Aorta (tissue), 5 donors: ENCODE measurements around the gene ALPK1. TPM values are rescaled to one million over a fixed set of nuclear protein-coding genes. Genes with fewer than 3 reads are reported as not detected.
A peak's percentile ranks its signal among the peaks of the same experiment; 100 is the strongest.

Experiments used
- ATAC-seq: fragments of 200-7000 bp; cut with Tn5 transposase; one replicate; pipeline ENCODE4 v1.9.1; 2022; ENCODE audit warnings: moderate library complexity; ENCODE audit not compliant: low FRiP score
- DNase-seq, 2 donors: peaks; one replicate each; pipeline ENCODE4 v3.0.0-alpha.2; 2020
- H3K27ac ChIP-seq, 2 donors: one replicate each; pipeline ENCODE4 v1.5.1; 2013; ENCODE audit warnings: low read length in 2 of 2, mild to moderate bottlenecking in 2 of 2, moderate library complexity in 2 of 2, control low read depth in 1 of 2, inconsistent platforms in 1 of 2, low read depth in 1 of 2
- H3K27me3 ChIP-seq, 2 donors: one replicate each; pipeline ENCODE4 v1.6.1; 2013; ENCODE audit warnings: control low read depth in 1 of 2, low read length in 1 of 2, mild to moderate bottlenecking in 1 of 2, moderate library complexity in 1 of 2; ENCODE audit not compliant: insufficient read depth in 2 of 2, control insufficient read depth in 1 of 2
- H3K36me3 ChIP-seq, 2 donors: one replicate each; pipeline ENCODE4 v1.6.1; 2013; ENCODE audit warnings: control low read depth in 1 of 2, low read length in 1 of 2, mild to moderate bottlenecking in 1 of 2; ENCODE audit not compliant: insufficient read depth in 2 of 2, control insufficient read depth in 1 of 2
- H3K4me1 ChIP-seq, 2 donors: one replicate each; pipeline ENCODE4 v1.6.1; 2013; ENCODE audit warnings: low read length in 2 of 2, control low read depth in 1 of 2, mild to moderate bottlenecking in 1 of 2, moderate library complexity in 1 of 2; ENCODE audit not compliant: insufficient read depth in 2 of 2, control insufficient read depth in 1 of 2
- H3K4me3 ChIP-seq, 2 donors: one replicate each; pipeline ENCODE4 v1.5.1; 2013; ENCODE audit warnings: low read length in 2 of 2, control low read depth in 1 of 2, mild to moderate bottlenecking in 1 of 2
- H3K9me3 ChIP-seq: one replicate; pipeline ENCODE4 v1.6.1; 2013; ENCODE audit warnings: mild to moderate bottlenecking, low read length; ENCODE audit not compliant: control insufficient read depth
- WGBS, 2 donors: extraction: QIAGEN DNeasy Blood & Tissue Kit; methylation state at CpG; one replicate each; pipeline ENCODE4 v1.1.7; 2013; 5-methylcytosine and 5-hydroxymethylcytosine counted together
- intact Hi-C, 2 donors: fragments of 100-400 bp; cut with DNase I; formaldehyde crosslinking; loops; one replicate each; pipeline versions ENCODE4 v1.14.2 to v1.15.0; 2022
- polyA plus RNA-seq, 2 donors: library from polyadenylated mRNA; stranded (reverse); fragments of 200-250 nt; gene quantifications; one replicate each; pipeline ENCODE4 v1.2.3, GENCODE V29; 2013
- total RNA-seq, 2 donors: library from RNA; stranded (reverse); fragmentation: NEBNext Ultra II Directional; extraction: Animal tissue kit (Norgen Biotek cat#: 25700); gene quantifications; one replicate each; pipeline ENCODE4 v1.2.1, GENCODE V29; 2021
- donor health status: healthy with polysubstance abuse.
- donor health status: Bipolar disorder and iron deficiency.
- donor health status: DM: no; HTN: no; CAD: no.
- donor health status: DM: no; HTN: no; CAD: no.
- donor health status: DM: yes; HTN: yes; CAD: no.

Gene ALPK1
- total and polyA plus RNA-seq, 4 donors, result 6.6 to 52.7 (median 23.9) TPM

DNA sequence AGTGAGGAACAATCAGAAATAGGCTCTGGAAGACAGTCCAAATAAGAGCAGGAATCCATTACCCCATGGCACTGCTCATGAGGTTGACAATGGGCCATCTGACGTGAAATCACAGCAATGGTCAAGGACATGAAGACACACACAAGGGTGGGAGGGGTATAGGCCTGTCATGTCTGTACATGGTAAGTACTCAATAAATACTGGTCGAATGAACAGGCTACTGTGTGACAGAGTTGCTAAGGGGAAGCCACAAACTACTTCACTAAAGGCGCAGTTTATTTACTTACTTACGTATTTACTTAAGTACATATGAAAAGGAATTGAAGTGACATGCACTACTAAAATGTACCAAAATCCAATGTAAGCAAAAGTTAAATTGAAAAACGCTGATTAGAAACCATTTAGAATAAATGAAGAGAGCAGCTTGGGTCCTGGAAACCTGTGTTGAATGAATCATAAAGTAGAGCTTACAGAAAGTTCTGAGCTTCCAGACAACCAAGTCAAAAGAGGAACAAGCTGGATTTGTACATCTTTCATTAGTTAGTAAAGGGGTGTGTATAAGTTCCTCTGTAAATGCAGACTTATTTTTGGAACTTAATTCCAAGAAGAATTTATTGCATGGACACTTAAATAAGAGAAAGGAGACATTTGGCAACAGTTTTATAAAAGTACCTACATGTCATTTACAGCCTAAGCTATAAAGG lies 32.7 kb downstream of the ALPK1 start:
- no peaks in the 10 kb centered on the region for H3K9me3 ChIP-seq
- 90% methylated on average over 5 of the region's 5 CpGs for WGBS, 2 donors
- intact Hi-C loops, result loop anchor here (5.0 to 10.0 kb wide), 3 partner anchors 272 to 435 kb away; no protein-coding TSS in a partner anchor
- no peak for ATAC-seq
- H3K4me3 ChIP-seq, result no peak overlapping the region
- H3K27ac ChIP-seq, result no peak overlapping the region
- H3K36me3 ChIP-seq, result peaks cover 4 to 5% of the 10 kb centered on the region in 2 donors
- H3K27me3 ChIP-seq, result no peaks in the 10 kb centered on the region
- no peaks in the 10 kb centered on the region for H3K4me1 ChIP-seq
- DNase-seq, result no peak

DNA sequence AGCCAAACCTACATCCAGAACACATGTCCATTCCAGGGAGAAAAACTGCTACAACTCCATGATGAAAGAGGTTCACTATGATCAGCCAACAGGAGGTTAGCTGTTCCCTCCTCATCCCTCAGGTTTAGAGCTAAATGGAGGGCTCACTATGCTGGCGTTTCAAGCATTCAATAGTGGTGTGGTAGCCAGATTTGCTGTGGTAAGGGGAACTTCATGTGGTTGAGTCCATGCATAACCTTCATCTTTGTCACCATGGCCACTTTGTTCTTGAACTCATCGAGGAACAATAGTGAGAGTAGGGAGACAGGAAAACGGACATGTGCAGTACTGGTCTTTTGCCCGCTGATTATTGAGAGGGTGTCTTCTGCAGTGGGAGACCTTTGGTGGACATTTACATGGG lies 33.8 kb downstream of the ALPK1 start:
- no peak for DNase-seq
- 92 to 93% methylated on average over 4 of the region's 4 CpGs for WGBS, 2 donors
- ATAC-seq, result no peak

GRCh38 chr4:112332398-112332797 lies 35.2 kb downstream of the ALPK1 start:
- Histone ChIP-seq H3K4me1 (no peaks in the 10 kb centered on the region), H3K9me3 (no peaks in the 10 kb centered on the region), H3K27ac (no peak overlapping the region), H3K36me3 (peaks cover 0 to 2% of the 10 kb centered on the region in 2 donors), H3K4me3 (no peak overlapping the region), H3K27me3 (no peaks in the 10 kb centered on the region)
- DNase-seq (no peak), ATAC-seq (no peak)
- intact Hi-C loops, result no loop called here

More for the DNA sequence above, 33.8 kb downstream of the ALPK1 start:
- H3K27me3 ChIP-seq, result no peaks in the 10 kb centered on the region
- H3K36me3 ChIP-seq, result peaks cover 2 to 5% of the 10 kb centered on the region in 2 donors
- no peaks in the 10 kb centered on the region for H3K4me1 ChIP-seq
- no peaks in the 10 kb centered on the region for H3K9me3 ChIP-seq
- intact Hi-C loops, result no loop called here
- H3K4me3 ChIP-seq, result no peak overlapping the region
- no peak overlapping the region for H3K27ac ChIP-seq

DNA sequence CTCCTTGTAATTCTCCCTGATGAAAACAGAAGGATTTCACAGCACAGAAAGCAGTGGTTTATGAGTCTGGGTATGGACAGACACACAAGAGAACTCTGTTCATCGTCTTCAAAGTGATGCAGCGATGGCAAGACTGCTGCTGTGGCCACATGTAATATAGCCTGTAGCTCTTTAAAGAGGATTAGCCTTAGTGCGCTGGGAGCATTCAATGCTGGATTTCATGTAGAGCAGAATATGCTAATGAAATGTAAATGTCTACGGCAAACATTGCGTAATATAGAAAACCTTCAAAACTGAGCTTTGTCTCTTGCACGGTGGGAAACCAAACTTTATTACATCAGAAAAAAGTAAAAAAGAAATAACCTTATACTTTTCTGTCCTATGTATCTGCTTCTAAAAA lies 42.9 kb downstream of the ALPK1 start:
- ATAC-seq, result no peak
- Histone ChIP-seq H3K4me1 (no peaks in the 10 kb centered on the region), H3K4me3 (no peak overlapping the region), H3K9me3 (no peaks in the 10 kb centered on the region), H3K27ac (no peak overlapping the region), H3K36me3 (peaks cover 0 to 3% of the 10 kb centered on the region in 2 donors), H3K27me3 (no peaks in the 10 kb centered on the region)
- no peak for DNase-seq
- WGBS, 2 donors, result 84 to 86% methylated on average over 6 of the region's 6 CpGs
- intact Hi-C loops, result no loop called here

DNA sequence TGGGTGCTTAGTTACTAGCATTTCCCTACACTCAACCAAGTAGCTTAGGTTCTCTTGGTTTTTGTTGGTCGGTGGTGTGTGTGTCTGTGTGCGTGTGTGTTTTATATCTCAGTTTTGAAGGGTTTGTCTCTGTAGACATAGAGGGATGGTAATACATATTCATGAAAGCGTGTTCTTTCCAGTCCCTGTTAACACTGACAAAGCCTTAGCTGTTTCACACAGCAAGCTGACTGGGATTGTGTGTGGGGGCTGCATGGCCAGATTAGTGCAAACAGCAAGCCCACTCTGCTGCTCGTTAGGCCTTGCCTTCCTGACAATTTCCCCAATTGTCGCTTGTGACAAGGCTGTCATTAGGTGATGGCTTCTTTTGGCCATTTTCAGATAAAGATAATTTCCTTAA lies 43.9 kb downstream of the ALPK1 start:
- H3K27ac ChIP-seq, result no peak overlapping the region
- ATAC-seq (no peak), DNase-seq (no peak)
- intact Hi-C loops, result no loop called here
- H3K4me3 ChIP-seq, result no peak overlapping the region
- H3K36me3 ChIP-seq, result peaks cover 0 to 3% of the 10 kb centered on the region in 2 donors
- no peaks in the 10 kb centered on the region for H3K27me3 ChIP-seq
- no peaks in the 10 kb centered on the region for H3K4me1 ChIP-seq
- no peaks in the 10 kb centered on the region for H3K9me3 ChIP-seq
- 87 to 91% methylated on average over 5 of the region's 5 CpGs for WGBS, 2 donors

- Histone ChIP-seq H3K27ac (no peak overlapping the region), H3K4me1 (no peaks in the 10 kb centered on the region), H3K9me3 (no peaks in the 10 kb centered on the region), H3K4me3 (no peak overlapping the region), H3K36me3 (peaks cover 0 to 3% of the 10 kb centered on the region in 2 donors), H3K27me3 (no peaks in the 10 kb centered on the region)
- no peak for ATAC-seq
- 76 to 79% methylated on average over 10 of the region's 10 CpGs for WGBS, 2 donors
- DNase-seq, result no peak
- intact Hi-C loops, result no loop called here
These were observed 46.3 kb downstream of the ALPK1 start for GRCh38 chr4:112343330-112344080.

- no peaks in the 10 kb centered on the region for H3K27me3 ChIP-seq
- DNase-seq (peak; percentile 58 to 76), ATAC-seq (peak; percentile 54)
- 61 to 62% methylated on average over 11 of the region's 11 CpGs for WGBS, 2 donors
- H3K36me3 ChIP-seq, result no peaks in the 10 kb centered on the region
- no peak overlapping the region for H3K27ac ChIP-seq
- intact Hi-C loops, result no loop called here
- no peaks in the 10 kb centered on the region for H3K4me1 ChIP-seq
- H3K9me3 ChIP-seq, result peaks cover 3% of the 10 kb centered on the region
- H3K4me3 ChIP-seq, result no peak overlapping the region
These were observed 51.5 kb downstream of the ALPK1 start for GRCh38 chr4:112348488-112349158.

DNA sequence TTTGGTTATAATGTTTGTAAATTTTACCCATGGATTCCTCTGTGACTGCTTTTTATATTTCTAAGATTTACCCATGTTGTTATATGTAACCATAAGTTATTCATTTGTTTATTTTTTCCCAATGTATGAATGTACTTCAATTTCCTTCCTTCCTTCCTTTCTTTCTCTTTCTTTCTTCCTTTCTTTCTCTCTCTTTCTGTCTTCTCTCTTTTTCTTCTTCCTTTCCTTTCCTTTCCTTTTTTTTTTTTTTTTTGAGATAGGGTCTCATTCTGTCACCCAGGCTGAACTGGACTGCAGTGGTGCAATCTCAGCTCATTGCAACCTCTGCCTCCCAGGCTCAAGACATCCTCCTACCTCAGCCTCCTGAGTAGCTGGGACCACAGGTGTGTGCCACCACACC lies 55.6 kb downstream of the ALPK1 start:
- ATAC-seq (no peak), DNase-seq (no peak)
- H3K4me3 ChIP-seq, result no peak overlapping the region
- H3K27ac ChIP-seq, result no peak overlapping the region
- intact Hi-C loops, result no loop called here
- H3K36me3 ChIP-seq, result no peaks in the 10 kb centered on the region
- H3K9me3 ChIP-seq, result peaks cover 3% of the 10 kb centered on the region
- no peaks in the 10 kb centered on the region for H3K4me1 ChIP-seq
- no peaks in the 10 kb centered on the region for H3K27me3 ChIP-seq
